HEK293 (cell line): ENCODE results near the gene B9D1.
A peak's percentile ranks its signal among the peaks of the same experiment; 100 is the strongest.

Experiments
- GLIS2 ChIP-seq: fragments of 450-650 bp; formaldehyde crosslinking; IDR thresholded peaks from 2 replicates; pipeline ENCODE4 v1.5.1; 2016; ENCODE audit warnings: missing biosample characterization, missing genetic modification characterization
- IKZF3 ChIP-seq: fragments of 450-650 bp; IDR thresholded peaks from 2 replicates; pipeline ENCODE4 v1.5.0; 2018; ENCODE audit warnings: missing biosample characterization, mild to moderate bottlenecking, missing genetic modification characterization, moderate library complexity
- MEIS1 ChIP-seq: sonication (generic); formaldehyde crosslinking; IDR thresholded peaks from 2 replicates; pipeline ENCODE4 v1.8.1; 2022; ENCODE audit warnings: missing genetic modification reagents, mild to moderate bottlenecking, borderline replicate concordance
- MYNN ChIP-seq: fragments of 450-650 bp; formaldehyde crosslinking; IDR thresholded peaks from 2 replicates; pipeline ENCODE4 v1.5.1; 2016; ENCODE audit warnings: missing biosample characterization, missing genetic modification characterization, borderline replicate concordance
- YY1 ChIP-seq: fragments of 450-650 bp; formaldehyde crosslinking; IDR thresholded peaks from 2 replicates; pipeline ENCODE4 v1.5.1; 2018; ENCODE audit warnings: missing biosample characterization, missing genetic modification characterization
- YY2 ChIP-seq: fragments of 450-650 bp; formaldehyde crosslinking; IDR thresholded peaks from 2 replicates; pipeline ENCODE4 v1.5.1; 2016; ENCODE audit warnings: missing biosample characterization, missing genetic modification characterization
- ZBTB1 ChIP-seq: fragments of 450-650 bp; formaldehyde crosslinking; IDR thresholded peaks from 2 replicates; pipeline ENCODE4 v1.5.1; 2016; ENCODE audit warnings: missing biosample characterization, missing genetic modification characterization
- ZBTB17 ChIP-seq: fragments of 450-650 bp; formaldehyde crosslinking; IDR thresholded peaks from 2 replicates; pipeline ENCODE4 v1.5.1; 2016; ENCODE audit warnings: missing biosample characterization, missing genetic modification characterization
- ZNF112 ChIP-seq: fragments of 450-650 bp; formaldehyde crosslinking; IDR thresholded peaks from 2 replicates; pipeline ENCODE4 v1.5.0; 2017; ENCODE audit warnings: missing biosample characterization, missing genetic modification characterization
- ZNF169 ChIP-seq: fragments of 450-650 bp; formaldehyde crosslinking; IDR thresholded peaks from 2 replicates; pipeline ENCODE4 v1.5.1; 2016; ENCODE audit warnings: missing biosample characterization, missing genetic modification characterization
- ZNF19 ChIP-seq: fragments of 450-650 bp; formaldehyde crosslinking; IDR thresholded peaks from 2 replicates; pipeline ENCODE4; 2016; ENCODE audit warnings: missing biosample characterization, missing genetic modification characterization, low read depth
- ZNF221 ChIP-seq: fragments of 450-650 bp; formaldehyde crosslinking; IDR thresholded peaks from 2 replicates; pipeline ENCODE4 v1.5.1; 2017; ENCODE audit warnings: missing biosample characterization, missing genetic modification characterization, borderline replicate concordance
- ZNF280D ChIP-seq: fragments of 450-650 bp; formaldehyde crosslinking; IDR thresholded peaks from 2 replicates; pipeline ENCODE4 v1.5.1; 2016; ENCODE audit warnings: missing biosample characterization, missing genetic modification characterization
- ZNF433 ChIP-seq: fragments of 450-650 bp; formaldehyde crosslinking; IDR thresholded peaks from 2 replicates; pipeline ENCODE4 v1.5.1; 2016; ENCODE audit warnings: missing biosample characterization, missing genetic modification characterization, low read depth
- ZNF529 ChIP-seq: fragments of 450-650 bp; formaldehyde crosslinking; IDR thresholded peaks from 2 replicates; pipeline ENCODE4 v1.5.1; 2017; ENCODE audit warnings: missing genetic modification characterization, missing biosample characterization; ENCODE audit not compliant: insufficient replicate concordance
- ZNF530 ChIP-seq: fragments of 450-650 bp; formaldehyde crosslinking; IDR thresholded peaks from 2 replicates; pipeline ENCODE4 v1.5.1; 2016; ENCODE audit warnings: low read depth, missing biosample characterization, missing genetic modification characterization
- ZNF558 ChIP-seq: fragments of 450-650 bp; formaldehyde crosslinking; IDR thresholded peaks from 2 replicates; pipeline ENCODE4 v1.5.1; 2016; ENCODE audit warnings: missing biosample characterization, missing genetic modification characterization
- ZNF621 ChIP-seq: fragments of 450-650 bp; formaldehyde crosslinking; IDR thresholded peaks from 2 replicates; pipeline ENCODE4 v1.5.1; 2017; ENCODE audit warnings: missing biosample characterization, missing genetic modification characterization
- TF ChIP-seq, protein P1 (sequence below): fragments of 450-650 bp; formaldehyde crosslinking; IDR thresholded peaks from 2 replicates; pipeline ENCODE4 v1.5.1; 2016; ENCODE audit warnings: missing biosample characterization, missing genetic modification characterization, borderline replicate concordance
- TF ChIP-seq, protein P2 (sequence below): fragments of 450-650 bp; formaldehyde crosslinking; IDR thresholded peaks from 2 replicates; pipeline ENCODE4 v1.5.1; 2017; ENCODE audit warnings: missing biosample characterization, missing genetic modification characterization
- TF ChIP-seq, protein P3 (sequence below): fragments of 450-650 bp; formaldehyde crosslinking; IDR thresholded peaks from 2 replicates; pipeline ENCODE4 v1.5.1; 2016; ENCODE audit warnings: missing biosample characterization, missing genetic modification characterization, borderline replicate concordance
- TF ChIP-seq, protein P4 (sequence below): fragments of 450-650 bp; formaldehyde crosslinking; IDR thresholded peaks from 2 replicates; pipeline ENCODE4 v1.5.1; 2016; ENCODE audit warnings: missing biosample characterization, missing genetic modification characterization
- TF ChIP-seq, protein P5 (sequence below): fragments of 450-650 bp; IDR thresholded peaks from 2 replicates; pipeline ENCODE4 v1.5.1; 2018; ENCODE audit warnings: missing biosample characterization, missing genetic modification characterization

The B9D1 gene

GRCh38 chr17:19387921-19388521 lies 25.5 kb upstream of the B9D1 start (continued):
- TF ChIP-seq, protein P1, sequence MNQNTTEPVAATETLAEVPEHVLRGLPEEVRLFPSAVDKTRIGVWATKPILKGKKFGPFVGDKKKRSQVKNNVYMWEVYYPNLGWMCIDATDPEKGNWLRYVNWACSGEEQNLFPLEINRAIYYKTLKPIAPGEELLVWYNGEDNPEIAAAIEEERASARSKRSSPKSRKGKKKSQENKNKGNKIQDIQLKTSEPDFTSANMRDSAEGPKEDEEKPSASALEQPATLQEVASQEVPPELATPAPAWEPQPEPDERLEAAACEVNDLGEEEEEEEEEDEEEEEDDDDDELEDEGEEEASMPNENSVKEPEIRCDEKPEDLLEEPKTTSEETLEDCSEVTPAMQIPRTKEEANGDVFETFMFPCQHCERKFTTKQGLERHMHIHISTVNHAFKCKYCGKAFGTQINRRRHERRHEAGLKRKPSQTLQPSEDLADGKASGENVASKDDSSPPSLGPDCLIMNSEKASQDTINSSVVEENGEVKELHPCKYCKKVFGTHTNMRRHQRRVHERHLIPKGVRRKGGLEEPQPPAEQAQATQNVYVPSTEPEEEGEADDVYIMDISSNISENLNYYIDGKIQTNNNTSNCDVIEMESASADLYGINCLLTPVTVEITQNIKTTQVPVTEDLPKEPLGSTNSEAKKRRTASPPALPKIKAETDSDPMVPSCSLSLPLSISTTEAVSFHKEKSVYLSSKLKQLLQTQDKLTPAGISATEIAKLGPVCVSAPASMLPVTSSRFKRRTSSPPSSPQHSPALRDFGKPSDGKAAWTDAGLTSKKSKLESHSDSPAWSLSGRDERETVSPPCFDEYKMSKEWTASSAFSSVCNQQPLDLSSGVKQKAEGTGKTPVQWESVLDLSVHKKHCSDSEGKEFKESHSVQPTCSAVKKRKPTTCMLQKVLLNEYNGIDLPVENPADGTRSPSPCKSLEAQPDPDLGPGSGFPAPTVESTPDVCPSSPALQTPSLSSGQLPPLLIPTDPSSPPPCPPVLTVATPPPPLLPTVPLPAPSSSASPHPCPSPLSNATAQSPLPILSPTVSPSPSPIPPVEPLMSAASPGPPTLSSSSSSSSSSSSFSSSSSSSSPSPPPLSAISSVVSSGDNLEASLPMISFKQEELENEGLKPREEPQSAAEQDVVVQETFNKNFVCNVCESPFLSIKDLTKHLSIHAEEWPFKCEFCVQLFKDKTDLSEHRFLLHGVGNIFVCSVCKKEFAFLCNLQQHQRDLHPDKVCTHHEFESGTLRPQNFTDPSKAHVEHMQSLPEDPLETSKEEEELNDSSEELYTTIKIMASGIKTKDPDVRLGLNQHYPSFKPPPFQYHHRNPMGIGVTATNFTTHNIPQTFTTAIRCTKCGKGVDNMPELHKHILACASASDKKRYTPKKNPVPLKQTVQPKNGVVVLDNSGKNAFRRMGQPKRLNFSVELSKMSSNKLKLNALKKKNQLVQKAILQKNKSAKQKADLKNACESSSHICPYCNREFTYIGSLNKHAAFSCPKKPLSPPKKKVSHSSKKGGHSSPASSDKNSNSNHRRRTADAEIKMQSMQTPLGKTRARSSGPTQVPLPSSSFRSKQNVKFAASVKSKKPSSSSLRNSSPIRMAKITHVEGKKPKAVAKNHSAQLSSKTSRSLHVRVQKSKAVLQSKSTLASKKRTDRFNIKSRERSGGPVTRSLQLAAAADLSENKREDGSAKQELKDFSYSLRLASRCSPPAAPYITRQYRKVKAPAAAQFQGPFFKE: no peak
- TF ChIP-seq ZNF280D: no peak
- no peak for TF ChIP-seq ZNF433 (tag by site-specific recombination)
- TF ChIP-seq, protein P2, sequence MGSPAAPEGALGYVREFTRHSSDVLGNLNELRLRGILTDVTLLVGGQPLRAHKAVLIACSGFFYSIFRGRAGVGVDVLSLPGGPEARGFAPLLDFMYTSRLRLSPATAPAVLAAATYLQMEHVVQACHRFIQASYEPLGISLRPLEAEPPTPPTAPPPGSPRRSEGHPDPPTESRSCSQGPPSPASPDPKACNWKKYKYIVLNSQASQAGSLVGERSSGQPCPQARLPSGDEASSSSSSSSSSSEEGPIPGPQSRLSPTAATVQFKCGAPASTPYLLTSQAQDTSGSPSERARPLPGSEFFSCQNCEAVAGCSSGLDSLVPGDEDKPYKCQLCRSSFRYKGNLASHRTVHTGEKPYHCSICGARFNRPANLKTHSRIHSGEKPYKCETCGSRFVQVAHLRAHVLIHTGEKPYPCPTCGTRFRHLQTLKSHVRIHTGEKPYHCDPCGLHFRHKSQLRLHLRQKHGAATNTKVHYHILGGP (tag by site-specific recombination): no peak
- TF ChIP-seq ZNF530: no peak
- 0 out of 2 replicates have a peak, but pooled peaks have one; percentile 37 for TF ChIP-seq ZNF558
- TF ChIP-seq ZNF529 (tag by site-specific recombination): no peak
- no peak for TF ChIP-seq ZNF169 (tag by site-specific recombination)
- no peak for TF ChIP-seq ZNF621
- TF ChIP-seq, protein P3, sequence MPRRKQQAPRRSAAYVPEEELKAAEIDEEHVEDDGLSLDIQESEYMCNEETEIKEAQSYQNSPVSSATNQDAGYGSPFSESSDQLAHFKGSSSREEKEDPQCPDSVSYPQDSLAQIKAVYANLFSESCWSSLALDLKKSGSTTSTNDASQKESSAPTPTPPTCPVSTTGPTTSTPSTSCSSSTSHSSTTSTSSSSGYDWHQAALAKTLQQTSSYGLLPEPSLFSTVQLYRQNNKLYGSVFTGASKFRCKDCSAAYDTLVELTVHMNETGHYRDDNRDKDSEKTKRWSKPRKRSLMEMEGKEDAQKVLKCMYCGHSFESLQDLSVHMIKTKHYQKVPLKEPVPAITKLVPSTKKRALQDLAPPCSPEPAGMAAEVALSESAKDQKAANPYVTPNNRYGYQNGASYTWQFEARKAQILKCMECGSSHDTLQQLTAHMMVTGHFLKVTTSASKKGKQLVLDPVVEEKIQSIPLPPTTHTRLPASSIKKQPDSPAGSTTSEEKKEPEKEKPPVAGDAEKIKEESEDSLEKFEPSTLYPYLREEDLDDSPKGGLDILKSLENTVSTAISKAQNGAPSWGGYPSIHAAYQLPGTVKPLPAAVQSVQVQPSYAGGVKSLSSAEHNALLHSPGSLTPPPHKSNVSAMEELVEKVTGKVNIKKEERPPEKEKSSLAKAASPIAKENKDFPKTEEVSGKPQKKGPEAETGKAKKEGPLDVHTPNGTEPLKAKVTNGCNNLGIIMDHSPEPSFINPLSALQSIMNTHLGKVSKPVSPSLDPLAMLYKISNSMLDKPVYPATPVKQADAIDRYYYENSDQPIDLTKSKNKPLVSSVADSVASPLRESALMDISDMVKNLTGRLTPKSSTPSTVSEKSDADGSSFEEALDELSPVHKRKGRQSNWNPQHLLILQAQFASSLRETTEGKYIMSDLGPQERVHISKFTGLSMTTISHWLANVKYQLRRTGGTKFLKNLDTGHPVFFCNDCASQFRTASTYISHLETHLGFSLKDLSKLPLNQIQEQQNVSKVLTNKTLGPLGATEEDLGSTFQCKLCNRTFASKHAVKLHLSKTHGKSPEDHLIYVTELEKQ (tag by site-specific recombination): no peak
- TF ChIP-seq ZNF112 (tag by site-specific recombination): no peak
- TF ChIP-seq, protein P4, sequence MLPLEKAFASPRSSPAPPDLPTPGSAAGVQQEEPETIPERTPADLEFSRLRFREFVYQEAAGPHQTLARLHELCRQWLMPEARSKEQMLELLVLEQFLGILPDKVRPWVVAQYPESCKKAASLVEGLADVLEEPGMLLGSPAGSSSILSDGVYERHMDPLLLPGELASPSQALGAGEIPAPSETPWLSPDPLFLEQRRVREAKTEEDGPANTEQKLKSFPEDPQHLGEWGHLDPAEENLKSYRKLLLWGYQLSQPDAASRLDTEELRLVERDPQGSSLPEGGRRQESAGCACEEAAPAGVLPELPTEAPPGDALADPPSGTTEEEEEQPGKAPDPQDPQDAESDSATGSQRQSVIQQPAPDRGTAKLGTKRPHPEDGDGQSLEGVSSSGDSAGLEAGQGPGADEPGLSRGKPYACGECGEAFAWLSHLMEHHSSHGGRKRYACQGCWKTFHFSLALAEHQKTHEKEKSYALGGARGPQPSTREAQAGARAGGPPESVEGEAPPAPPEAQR (tag by site-specific recombination): no peak
- no peak for TF ChIP-seq ZBTB1 (tag by site-specific recombination)
- TF ChIP-seq, protein P5, sequence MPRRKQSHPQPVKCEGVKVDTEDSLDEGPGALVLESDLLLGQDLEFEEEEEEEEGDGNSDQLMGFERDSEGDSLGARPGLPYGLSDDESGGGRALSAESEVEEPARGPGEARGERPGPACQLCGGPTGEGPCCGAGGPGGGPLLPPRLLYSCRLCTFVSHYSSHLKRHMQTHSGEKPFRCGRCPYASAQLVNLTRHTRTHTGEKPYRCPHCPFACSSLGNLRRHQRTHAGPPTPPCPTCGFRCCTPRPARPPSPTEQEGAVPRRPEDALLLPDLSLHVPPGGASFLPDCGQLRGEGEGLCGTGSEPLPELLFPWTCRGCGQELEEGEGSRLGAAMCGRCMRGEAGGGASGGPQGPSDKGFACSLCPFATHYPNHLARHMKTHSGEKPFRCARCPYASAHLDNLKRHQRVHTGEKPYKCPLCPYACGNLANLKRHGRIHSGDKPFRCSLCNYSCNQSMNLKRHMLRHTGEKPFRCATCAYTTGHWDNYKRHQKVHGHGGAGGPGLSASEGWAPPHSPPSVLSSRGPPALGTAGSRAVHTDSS: no peak
- no peak for TF ChIP-seq YY1 (tag by site-specific recombination)
- no peak for TF ChIP-seq ZNF19
- TF ChIP-seq YY2 (tag by site-specific recombination): peak; percentile 18; the same call in 1 of the 2 replicates
- no peak for TF ChIP-seq MYNN (tag by site-specific recombination)
- no peak for TF ChIP-seq GLIS2 (tag by site-specific recombination)
- TF ChIP-seq IKZF3 (tag by site-specific recombination): 0 out of 2 replicates have a peak, but pooled peaks have one; percentile 7
- TF ChIP-seq MEIS1 (CRISPR knock-in tag): no peak
- peak; percentile 79 for TF ChIP-seq ZBTB17
- no peak for TF ChIP-seq ZNF221
